Measurements from ENCODE around the gene TRERF1.
A peak's percentile ranks its signal among the peaks of the same experiment; 100 is the strongest.

TRERF1 gene

GRCh38 chr6:42440778-42441696, 10.7 kb downstream of the TRERF1 start:
- no peak for DNase-seq
- H3K36me3 Mint-ChIP-seq (ENCODE audit: low read depth), result peaks cover 10% of the 10 kb centered on the region
- no peaks in the 10 kb centered on the region for H3K9me3 Mint-ChIP-seq
- peaks cover 67% of the 10 kb centered on the region for H3K4me1 Mint-ChIP-seq (ENCODE audit: low read depth)
- H3K27me3 Mint-ChIP-seq, result no peaks in the 10 kb centered on the region
- H3K4me3 Mint-ChIP-seq, result peak overlapping the region; percentile 54
- H3K27ac Mint-ChIP-seq, result peak overlapping the region; percentile 81

GRCh38 chr6:42440027-42440426, 11.7 kb downstream of the TRERF1 start:
- H3K36me3 Mint-ChIP-seq (ENCODE audit: low read depth), result peaks cover 13% of the 10 kb centered on the region
- H3K4me3 Mint-ChIP-seq, result no peak overlapping the region
- no peaks in the 10 kb centered on the region for H3K27me3 Mint-ChIP-seq
- no peak overlapping the region for H3K27ac Mint-ChIP-seq
- peaks cover 58% of the 10 kb centered on the region for H3K4me1 Mint-ChIP-seq (ENCODE audit: low read depth)
- no peak for DNase-seq
- peaks cover 1% of the 10 kb centered on the region for H3K9me3 Mint-ChIP-seq

- Mint-ChIP-seq H3K27ac (no peak overlapping the region), H3K27me3 (no peaks in the 10 kb centered on the region), H3K4me1 (ENCODE audit: low read depth) (peaks cover 34% of the 10 kb centered on the region), H3K9me3 (peaks cover 12% of the 10 kb centered on the region), H3K36me3 (ENCODE audit: low read depth) (peaks cover 38% of the 10 kb centered on the region), H3K4me3 (no peak overlapping the region)
- DNase-seq, result no peak
Measured at GRCh38 chr6:42436825-42437224, 14.9 kb downstream of the TRERF1 start.

GRCh38 chr6:42434237-42434636, 17.5 kb downstream of the TRERF1 start:
- peaks cover 50% of the 10 kb centered on the region for H3K36me3 Mint-ChIP-seq (ENCODE audit: low read depth)
- H3K27ac Mint-ChIP-seq, result no peak overlapping the region
- H3K4me3 Mint-ChIP-seq, result no peak overlapping the region
- peaks cover 31% of the 10 kb centered on the region for H3K4me1 Mint-ChIP-seq (ENCODE audit: low read depth)
- H3K27me3 Mint-ChIP-seq, result no peaks in the 10 kb centered on the region
- DNase-seq, result no peak
- peaks cover 12% of the 10 kb centered on the region for H3K9me3 Mint-ChIP-seq

- peaks cover 12% of the 10 kb centered on the region for H3K9me3 Mint-ChIP-seq
- no peak overlapping the region for H3K27ac Mint-ChIP-seq
Measured at GRCh38 chr6:42433409-42433808, 18.3 kb downstream of the TRERF1 start.

GRCh38 chr6:42431877-42432276, 19.8 kb downstream of the TRERF1 start:
- Mint-ChIP-seq H3K9me3 (peaks cover 12% of the 10 kb centered on the region), H3K27ac (no peak overlapping the region), H3K27me3 (no peaks in the 10 kb centered on the region), H3K36me3 (ENCODE audit: low read depth) (peaks cover 45% of the 10 kb centered on the region), H3K4me3 (no peak overlapping the region), H3K4me1 (ENCODE audit: low read depth) (peaks cover 37% of the 10 kb centered on the region)
- no peak for DNase-seq

More at GRCh38 chr6:42433409-42433808, 18.3 kb downstream of the TRERF1 start:
- Mint-ChIP-seq H3K36me3 (ENCODE audit: low read depth) (peaks cover 48% of the 10 kb centered on the region), H3K4me1 (ENCODE audit: low read depth) (peaks cover 33% of the 10 kb centered on the region), H3K27me3 (no peaks in the 10 kb centered on the region), H3K4me3 (no peak overlapping the region)
- DNase-seq, result no peak

GRCh38 chr6:42431356-42431755, 20.4 kb downstream of the TRERF1 start:
- H3K36me3 Mint-ChIP-seq (ENCODE audit: low read depth), result peaks cover 44% of the 10 kb centered on the region

GRCh38 chr6:42429836-42430235, 21.9 kb downstream of the TRERF1 start:
- no peak overlapping the region for H3K4me3 Mint-ChIP-seq
- peak overlapping the region; percentile 82 for H3K27ac Mint-ChIP-seq
- H3K27me3 Mint-ChIP-seq, result no peaks in the 10 kb centered on the region
- peaks cover 10% of the 10 kb centered on the region for H3K9me3 Mint-ChIP-seq
- peaks cover 51% of the 10 kb centered on the region for H3K4me1 Mint-ChIP-seq (ENCODE audit: low read depth)
- DNase-seq, result no peak
- H3K36me3 Mint-ChIP-seq (ENCODE audit: low read depth), result peaks cover 43% of the 10 kb centered on the region

More at GRCh38 chr6:42431356-42431755, 20.4 kb downstream of the TRERF1 start:
- Mint-ChIP-seq H3K27me3 (no peaks in the 10 kb centered on the region), H3K4me1 (ENCODE audit: low read depth) (peaks cover 39% of the 10 kb centered on the region), H3K9me3 (peaks cover 12% of the 10 kb centered on the region), H3K4me3 (no peak overlapping the region), H3K27ac (peak overlapping the region; percentile 29)
- DNase-seq, result no peak

GRCh38 chr6:42429042-42429585, 22.6 kb downstream of the TRERF1 start:
- peak overlapping the region; percentile 82 for H3K27ac Mint-ChIP-seq
- peak overlapping the region; percentile 18 for H3K4me3 Mint-ChIP-seq
- DNase-seq, result no peak
- H3K27me3 Mint-ChIP-seq, result no peaks in the 10 kb centered on the region
- H3K36me3 Mint-ChIP-seq (ENCODE audit: low read depth), result peaks cover 36% of the 10 kb centered on the region
- peaks cover 7% of the 10 kb centered on the region for H3K9me3 Mint-ChIP-seq
- peaks cover 57% of the 10 kb centered on the region for H3K4me1 Mint-ChIP-seq (ENCODE audit: low read depth)

GRCh38 chr6:42428326-42429041, 23.2 kb downstream of the TRERF1 start:
- H3K4me1 Mint-ChIP-seq (ENCODE audit: low read depth), result peaks cover 63% of the 10 kb centered on the region
- H3K27me3 Mint-ChIP-seq, result no peaks in the 10 kb centered on the region

GRCh38 chr6:42427871-42428270, 23.9 kb downstream of the TRERF1 start:
- no peak for DNase-seq
- H3K9me3 Mint-ChIP-seq, result no peaks in the 10 kb centered on the region
- H3K4me3 Mint-ChIP-seq, result no peak overlapping the region
- H3K27me3 Mint-ChIP-seq, result no peaks in the 10 kb centered on the region
- H3K27ac Mint-ChIP-seq, result peak overlapping the region; percentile 82
- H3K4me1 Mint-ChIP-seq (ENCODE audit: low read depth), result peaks cover 69% of the 10 kb centered on the region
- H3K36me3 Mint-ChIP-seq (ENCODE audit: low read depth), result peaks cover 24% of the 10 kb centered on the region

More at GRCh38 chr6:42428326-42429041, 23.2 kb downstream of the TRERF1 start:
- Mint-ChIP-seq H3K27ac (peak overlapping the region; percentile 82), H3K4me3 (peak overlapping the region; percentile 18), H3K36me3 (ENCODE audit: low read depth) (peaks cover 30% of the 10 kb centered on the region), H3K9me3 (peaks cover 3% of the 10 kb centered on the region)
- no peak for DNase-seq

GRCh38 chr6:42426191-42426590, 25.5 kb downstream of the TRERF1 start:
- DNase-seq, result no peak
- Mint-ChIP-seq H3K4me1 (ENCODE audit: low read depth) (peaks cover 68% of the 10 kb centered on the region), H3K27ac (no peak overlapping the region), H3K9me3 (no peaks in the 10 kb centered on the region), H3K36me3 (ENCODE audit: low read depth) (peaks cover 10% of the 10 kb centered on the region), H3K27me3 (no peaks in the 10 kb centered on the region), H3K4me3 (no peak overlapping the region)

GRCh38 chr6:42424906-42425474, 26.7 kb downstream of the TRERF1 start:
- H3K27me3 Mint-ChIP-seq, result no peaks in the 10 kb centered on the region
- no peak overlapping the region for H3K27ac Mint-ChIP-seq
- peaks cover 70% of the 10 kb centered on the region for H3K4me1 Mint-ChIP-seq (ENCODE audit: low read depth)
- no peak overlapping the region for H3K4me3 Mint-ChIP-seq
- DNase-seq, result no peak
- peaks cover 13% of the 10 kb centered on the region for H3K36me3 Mint-ChIP-seq (ENCODE audit: low read depth)
- H3K9me3 Mint-ChIP-seq, result no peaks in the 10 kb centered on the region

GRCh38 chr6:42423244-42423643, 28.5 kb downstream of the TRERF1 start:
- peak overlapping the region; percentile 38 for H3K4me3 Mint-ChIP-seq

More at GRCh38 chr6:42423244-42423643, 28.5 kb downstream of the TRERF1 start:
- Mint-ChIP-seq H3K27me3 (no peaks in the 10 kb centered on the region), H3K9me3 (no peaks in the 10 kb centered on the region), H3K27ac (peak overlapping the region; percentile 75), H3K36me3 (ENCODE audit: low read depth) (peaks cover 8% of the 10 kb centered on the region), H3K4me1 (ENCODE audit: low read depth) (peaks cover 68% of the 10 kb centered on the region)
- no peak for DNase-seq
